ENCODE data around the gene CDCA4. TPM values are rescaled to one million over a fixed set of nuclear protein-coding genes. Genes with fewer than 3 reads are reported as not detected.

Gene CDCA4
- total RNA-seq, 1 donor from 2014 or later = 64.6 TPM

GRCh38 chr14:105021656-105022275, 883 bp upstream of the CDCA4 start:
- Mint-ChIP-seq H3K27ac (peak overlapping the region; percentile 95), H3K4me3 (peak overlapping the region; percentile 100), H3K36me3 (ENCODE audit: low read depth) (peaks cover 31% of the 10 kb centered on the region), H3K27me3 (no peaks in the 10 kb centered on the region), H3K4me1 (peaks cover 54% of the 10 kb centered on the region), H3K9me3 (no peaks in the 10 kb centered on the region)
- peak; percentile 81 for DNase-seq
- intact Hi-C loops (cut with micrococcal nuclease) = loop anchor here (1.0 to 2.0 kb wide), 7 partner anchors 24 to 279 kb away; partner anchors contain the start of genes AHNAK2, BRF1, CLBA1 and GPR132

- Mint-ChIP-seq H3K27ac (peak overlapping the region; percentile 90), H3K9me3 (no peaks in the 10 kb centered on the region), H3K36me3 (ENCODE audit: low read depth) (peaks cover 42% of the 10 kb centered on the region), H3K4me1 (peaks cover 55% of the 10 kb centered on the region), H3K27me3 (no peaks in the 10 kb centered on the region), H3K4me3 (peak overlapping the region; percentile 96)
- DNase-seq = peak; percentile 88
- intact Hi-C loops (cut with micrococcal nuclease) = loop anchor here (2.0 kb wide), 3 partner anchors 73 to 281 kb away; partner anchors contain the start of genes BRF1 and SIVA1
These were observed 745 bp downstream of the CDCA4 start for GRCh38 chr14:105019861-105020814.

DNA sequence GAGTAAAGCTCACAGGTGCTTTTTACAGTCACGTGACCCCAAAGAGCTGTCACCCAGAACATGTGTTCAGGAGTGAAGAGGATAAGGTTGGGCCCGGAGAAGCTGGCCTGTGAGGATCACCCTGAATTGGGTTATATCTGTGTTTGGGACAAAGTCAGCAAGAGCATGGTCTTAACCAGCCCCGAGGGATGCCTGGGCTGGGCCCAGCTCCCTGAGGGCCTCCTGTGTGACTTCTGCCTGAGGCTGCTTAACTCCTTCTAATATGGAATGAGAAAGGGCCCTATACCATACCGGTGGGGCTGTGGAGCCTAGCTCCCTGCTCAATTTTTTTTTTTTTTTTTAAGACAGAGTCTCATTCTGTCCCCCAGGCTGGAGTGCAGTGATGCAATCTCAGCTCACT, 2.5 kb downstream of the CDCA4 start:
- Mint-ChIP-seq H3K4me1 (peaks cover 63% of the 10 kb centered on the region), H3K9me3 (no peaks in the 10 kb centered on the region), H3K27ac (peak overlapping the region; percentile 56), H3K36me3 (ENCODE audit: low read depth) (peaks cover 46% of the 10 kb centered on the region), H3K4me3 (peak overlapping the region; percentile 96), H3K27me3 (no peaks in the 10 kb centered on the region)
- intact Hi-C loops (cut with micrococcal nuclease) = no loop called here
- DNase-seq = no peak

- Mint-ChIP-seq H3K36me3 (ENCODE audit: low read depth) (peaks cover 54% of the 10 kb centered on the region), H3K27ac (peak overlapping the region; percentile 70), H3K9me3 (no peaks in the 10 kb centered on the region), H3K4me1 (peaks cover 59% of the 10 kb centered on the region), H3K4me3 (peak overlapping the region; percentile 59), H3K27me3 (no peaks in the 10 kb centered on the region)
- intact Hi-C loops (cut with micrococcal nuclease) = no loop called here
- DNase-seq = no peak
These were observed 5.0 kb downstream of the CDCA4 start for GRCh38 chr14:105015905-105016304.

- H3K36me3 Mint-ChIP-seq (ENCODE audit: low read depth) = peaks cover 56% of the 10 kb centered on the region
- H3K27ac Mint-ChIP-seq = peak overlapping the region; percentile 21
- no peaks in the 10 kb centered on the region for H3K27me3 Mint-ChIP-seq
- no peaks in the 10 kb centered on the region for H3K9me3 Mint-ChIP-seq
- peaks cover 59% of the 10 kb centered on the region for H3K4me1 Mint-ChIP-seq
- DNase-seq = no peak
- intact Hi-C loops (cut with micrococcal nuclease) = no loop called here
- peak overlapping the region; percentile 30 for H3K4me3 Mint-ChIP-seq
These were observed 5.6 kb downstream of the CDCA4 start for GRCh38 chr14:105015242-105015641.

DNA sequence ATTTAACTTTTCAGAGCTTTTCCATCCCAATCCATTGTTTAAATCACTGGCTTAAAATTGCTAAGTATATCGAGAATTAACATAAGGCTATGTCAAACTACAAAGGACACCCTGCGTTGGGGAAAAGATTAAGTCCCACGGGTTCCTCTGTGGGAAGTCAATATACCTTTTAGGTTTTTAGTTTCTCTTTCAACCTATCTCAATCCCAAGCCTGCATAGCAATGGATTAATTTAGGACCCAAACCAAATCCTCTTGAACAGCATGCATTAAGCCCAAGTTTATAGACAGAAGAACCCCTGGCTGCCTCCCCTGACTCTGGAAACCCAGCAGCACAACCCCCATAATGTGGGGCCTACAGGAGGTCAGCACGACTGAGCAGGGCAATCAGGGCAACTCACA, 6.3 kb downstream of the CDCA4 start:
- no peak for DNase-seq
- Mint-ChIP-seq H3K27ac (peak overlapping the region; percentile 71), H3K27me3 (no peaks in the 10 kb centered on the region), H3K4me1 (peaks cover 59% of the 10 kb centered on the region), H3K36me3 (ENCODE audit: low read depth) (peaks cover 53% of the 10 kb centered on the region), H3K4me3 (peak overlapping the region; percentile 30), H3K9me3 (no peaks in the 10 kb centered on the region)
- intact Hi-C loops (cut with micrococcal nuclease) = no loop called here

DNA sequence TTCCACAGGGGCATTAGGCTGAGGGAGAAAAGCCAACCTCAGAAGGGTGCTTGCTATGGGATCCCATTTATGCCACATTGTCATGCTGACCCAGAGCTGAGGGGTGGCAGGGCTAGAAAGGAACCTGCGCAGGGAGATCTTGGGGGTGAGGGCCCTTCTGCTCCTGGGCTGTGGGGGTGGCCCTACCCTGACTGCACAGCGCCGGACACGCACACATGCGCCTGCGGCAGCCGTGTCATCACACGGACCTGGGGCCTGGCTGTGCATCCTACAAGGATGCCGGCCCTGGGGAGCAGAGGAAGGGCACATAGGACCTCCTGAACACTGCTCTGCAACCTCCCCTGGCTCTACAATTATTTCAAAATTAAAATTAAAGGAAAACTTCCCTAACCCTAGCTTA, 6.9 kb downstream of the CDCA4 start:
- no peak overlapping the region for H3K4me3 Mint-ChIP-seq
- peak overlapping the region; percentile 71 for H3K27ac Mint-ChIP-seq
- H3K36me3 Mint-ChIP-seq (ENCODE audit: low read depth) = peaks cover 48% of the 10 kb centered on the region
- H3K4me1 Mint-ChIP-seq = peaks cover 53% of the 10 kb centered on the region
- no peak for DNase-seq
- no peaks in the 10 kb centered on the region for H3K27me3 Mint-ChIP-seq
- intact Hi-C loops (cut with micrococcal nuclease) = no loop called here
- no peaks in the 10 kb centered on the region for H3K9me3 Mint-ChIP-seq

DNA sequence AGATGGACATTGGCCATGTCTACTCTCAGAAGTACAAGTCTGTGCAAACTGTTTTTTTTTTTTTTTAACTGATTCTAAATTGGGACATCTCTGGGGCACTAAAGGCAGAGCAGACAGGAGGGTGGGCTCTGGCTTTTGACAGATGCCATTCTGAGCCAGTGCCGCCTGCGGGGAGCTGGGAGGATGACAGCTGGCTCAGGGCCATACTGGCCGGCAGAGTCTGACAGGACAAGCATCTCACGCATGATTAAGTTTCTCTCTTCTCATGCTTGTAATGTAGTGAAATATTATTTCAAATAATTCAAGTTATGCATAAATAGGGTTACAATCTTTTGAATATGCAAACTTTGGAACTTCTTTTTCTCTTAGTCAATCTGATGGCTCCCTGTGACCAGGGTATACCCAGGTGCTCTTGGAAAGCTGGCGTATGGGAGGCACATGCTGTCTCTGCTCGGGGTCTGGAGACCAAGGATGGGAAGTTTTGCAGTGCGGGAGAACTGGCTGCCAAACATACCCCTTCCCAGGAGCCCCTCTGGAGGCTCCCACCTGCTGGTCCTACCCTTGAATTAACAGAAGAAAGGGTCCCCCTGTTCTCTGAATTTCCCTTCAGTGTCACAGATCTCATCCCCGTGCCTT, 7.6 kb downstream of the CDCA4 start:
- H3K36me3 Mint-ChIP-seq (ENCODE audit: low read depth) = peaks cover 45% of the 10 kb centered on the region
- H3K27me3 Mint-ChIP-seq = no peaks in the 10 kb centered on the region
- intact Hi-C loops (cut with micrococcal nuclease) = no loop called here
- no peak overlapping the region for H3K4me3 Mint-ChIP-seq
- no peaks in the 10 kb centered on the region for H3K9me3 Mint-ChIP-seq
- DNase-seq = no peak
- peaks cover 50% of the 10 kb centered on the region for H3K4me1 Mint-ChIP-seq
- no peak overlapping the region for H3K27ac Mint-ChIP-seq

DNA sequence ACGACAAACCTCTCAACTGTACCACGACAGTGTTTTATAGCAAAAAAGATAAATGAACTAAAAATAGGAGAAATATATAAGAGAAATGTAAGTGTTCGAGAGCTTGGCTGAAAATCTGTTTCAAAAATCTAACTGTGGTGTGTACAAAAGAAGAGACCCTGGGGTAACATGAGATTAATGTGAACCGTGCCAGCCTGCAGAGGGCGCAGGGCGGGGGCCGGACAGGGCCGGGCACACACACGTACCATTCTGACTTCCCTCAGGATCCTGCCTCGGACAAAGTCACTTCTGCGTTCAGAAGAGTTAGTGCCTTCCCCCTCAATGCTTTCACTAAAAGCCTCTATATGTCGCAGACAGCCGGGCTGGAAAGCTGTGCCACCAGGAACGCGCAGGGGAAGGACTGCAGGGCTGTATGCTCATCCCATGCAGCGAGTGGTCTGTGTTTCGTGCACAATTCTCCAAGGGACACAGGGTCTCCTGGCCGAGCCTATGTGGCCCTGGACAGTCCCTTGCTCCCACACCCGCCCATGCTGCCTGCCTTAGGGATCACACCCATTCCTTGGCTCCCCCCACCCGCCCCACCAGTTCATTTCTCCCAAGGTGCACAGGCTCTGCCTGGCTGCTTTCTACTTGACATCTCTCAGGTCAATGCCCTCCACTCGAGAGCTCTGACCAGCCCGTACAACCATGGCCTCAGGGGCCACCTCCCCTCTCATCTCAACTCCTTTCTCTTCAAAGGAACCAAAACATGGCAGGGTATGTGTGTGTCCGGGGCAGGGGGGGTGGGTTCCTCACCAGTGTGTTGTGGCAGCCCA, 8.5 kb downstream of the CDCA4 start:
- H3K4me3 Mint-ChIP-seq = no peak overlapping the region
- H3K27ac Mint-ChIP-seq = no peak overlapping the region
- peaks cover 43% of the 10 kb centered on the region for H3K4me1 Mint-ChIP-seq
- peaks cover 45% of the 10 kb centered on the region for H3K36me3 Mint-ChIP-seq (ENCODE audit: low read depth)
- intact Hi-C loops (cut with micrococcal nuclease) = no loop called here
- DNase-seq = no peak
- H3K27me3 Mint-ChIP-seq = no peaks in the 10 kb centered on the region
- no peaks in the 10 kb centered on the region for H3K9me3 Mint-ChIP-seq

- no peak overlapping the region for H3K27ac Mint-ChIP-seq
- no peak for DNase-seq
- H3K36me3 Mint-ChIP-seq (ENCODE audit: low read depth) = peaks cover 43% of the 10 kb centered on the region
- H3K9me3 Mint-ChIP-seq = no peaks in the 10 kb centered on the region
- peaks cover 34% of the 10 kb centered on the region for H3K4me1 Mint-ChIP-seq
- no peak overlapping the region for H3K4me3 Mint-ChIP-seq
- no peaks in the 10 kb centered on the region for H3K27me3 Mint-ChIP-seq
- intact Hi-C loops (cut with micrococcal nuclease) = no loop called here
These were observed 9.4 kb downstream of the CDCA4 start for GRCh38 chr14:105011312-105011990.

- intact Hi-C loops (cut with micrococcal nuclease) = no loop called here
- Mint-ChIP-seq H3K4me1 (peaks cover 29% of the 10 kb centered on the region), H3K36me3 (ENCODE audit: low read depth) (peaks cover 39% of the 10 kb centered on the region)
These were observed 10.0 kb downstream of the CDCA4 start for GRCh38 chr14:105010891-105011291.

DNA sequence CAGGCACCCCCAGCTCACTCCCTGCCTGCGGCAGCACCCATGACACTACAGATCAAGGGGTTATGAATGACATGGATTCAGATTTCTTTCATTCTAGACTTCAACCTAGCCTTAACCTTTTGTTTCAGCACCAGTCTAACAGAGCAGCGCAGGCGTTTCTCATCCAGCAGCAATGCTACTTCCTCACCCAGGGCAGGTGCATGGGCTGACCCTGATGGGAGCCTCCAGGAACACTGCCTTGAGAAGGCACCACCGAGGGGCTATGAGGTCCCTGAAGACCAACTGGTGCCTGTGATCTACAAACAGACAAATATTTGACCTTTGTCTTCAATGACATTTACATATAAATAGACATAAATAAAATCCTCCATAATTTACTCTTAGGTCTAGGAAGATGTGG, 10.8 kb downstream of the CDCA4 start:
- Mint-ChIP-seq H3K36me3 (ENCODE audit: low read depth) (peaks cover 34% of the 10 kb centered on the region), H3K27ac (no peak overlapping the region), H3K4me1 (peaks cover 23% of the 10 kb centered on the region), H3K27me3 (no peaks in the 10 kb centered on the region), H3K9me3 (no peaks in the 10 kb centered on the region), H3K4me3 (no peak overlapping the region)
- DNase-seq = no peak
- intact Hi-C loops (cut with micrococcal nuclease) = no loop called here

More at GRCh38 chr14:105010891-105011291, 10.0 kb downstream of the CDCA4 start:
- H3K27ac Mint-ChIP-seq = no peak overlapping the region
- H3K4me3 Mint-ChIP-seq = no peak overlapping the region
- DNase-seq = no peak
- H3K27me3 Mint-ChIP-seq = no peaks in the 10 kb centered on the region
- H3K9me3 Mint-ChIP-seq = no peaks in the 10 kb centered on the region
